DOHH2 (cell line): ENCODE results near the gene RAB22A.

Source experiments
- H3F3A ChIP-seq: fragments of 200-600 bp; sonication (generic), shearing (Covaris generic); 2 replicates; pipeline ENCODE4 v1.6.0; 2016; ENCODE audit warnings: antibody characterized with exemption, mild to moderate bottlenecking; ENCODE audit not compliant: control insufficient read depth, insufficient read depth
- H3K27ac ChIP-seq: fragments of 200-600 bp; sonication (generic); 2 replicates; pipeline ENCODE4 v1.5.1; 2014; ENCODE audit warnings: low read depth, mild to moderate bottlenecking, low read length, moderate library complexity
- H3K27me3 ChIP-seq: fragments of 200-600 bp; sonication (generic); 2 replicates; pipeline ENCODE4 v1.6.1; 2014; ENCODE audit warnings: mild to moderate bottlenecking, low read length, mixed read lengths; ENCODE audit not compliant: control insufficient read depth
- H3K36me3 ChIP-seq: fragments of 200-600 bp; sonication (generic); 2 replicates; pipeline ENCODE4 v1.6.1; 2014; ENCODE audit warnings: mild to moderate bottlenecking, low read length, moderate library complexity, mixed read lengths; ENCODE audit not compliant: control insufficient read depth
- H3K4me1 ChIP-seq: fragments of 200-600 bp; sonication (generic); 2 replicates; pipeline ENCODE4 v1.6.1; 2014; ENCODE audit warnings: mild to moderate bottlenecking, low read length, mixed read lengths; ENCODE audit not compliant: control insufficient read depth
- H3K4me2 ChIP-seq: fragments of 200-600 bp; sonication (generic); 2 replicates; pipeline ENCODE4 v1.6.0; 2014; ENCODE audit warnings: mild to moderate bottlenecking, low read length, moderate library complexity
- H3K4me3 ChIP-seq: fragments of 200-600 bp; sonication (generic); 2 replicates; pipeline ENCODE4 v1.5.1; 2014; ENCODE audit warnings: mild to moderate bottlenecking, low read length, mixed read lengths
- H3K79me2 ChIP-seq: fragments of 200-600 bp; sonication (generic); 2 replicates; pipeline ENCODE4 v1.6.1; 2014; ENCODE audit warnings: mild to moderate bottlenecking, low read length, mixed read lengths; ENCODE audit not compliant: control insufficient read depth
- H3K9me2 ChIP-seq: fragments of 200-600 bp; sonication (generic); replicated peaks from 2 replicates; pipeline ENCODE4 v1.6.1; 2014; ENCODE audit warnings: mild to moderate bottlenecking, low read length, mixed read lengths; ENCODE audit not compliant: control insufficient read depth
- H3K9me3 ChIP-seq: fragments of 200-600 bp; sonication (generic); 2 replicates; pipeline ENCODE4 v1.6.1; 2014; ENCODE audit warnings: antibody characterized with exemption, low read length, mixed read lengths; ENCODE audit not compliant: control insufficient read depth, insufficient read depth
- H4K20me1 ChIP-seq: fragments of 200-600 bp; sonication (generic); 2 replicates; pipeline ENCODE4 v1.6.0; 2014; ENCODE audit warnings: low read depth, mild to moderate bottlenecking, antibody characterized with exemption, low read length, moderate library complexity; ENCODE audit not compliant: control insufficient read depth, insufficient read depth
- CTCF ChIP-seq: fragments of 200-600 bp; sonication (generic); IDR thresholded peaks from one replicate; pipeline ENCODE4 v1.5.1; 2014; ENCODE audit warnings: antibody characterized with exemption, mild to moderate bottlenecking, low read depth, low read length; ENCODE audit not compliant: poor library complexity, severe bottlenecking
- EZH2phosphoT487 ChIP-seq: fragments of 200-600 bp; sonication (generic); IDR thresholded peaks from 2 replicates; pipeline ENCODE4 v1.6.1; 2017; ENCODE audit warnings: borderline replicate concordance, mild to moderate bottlenecking, antibody characterized with exemption, low read length, moderate library complexity, mixed read lengths

The RAB22A gene

DNA sequence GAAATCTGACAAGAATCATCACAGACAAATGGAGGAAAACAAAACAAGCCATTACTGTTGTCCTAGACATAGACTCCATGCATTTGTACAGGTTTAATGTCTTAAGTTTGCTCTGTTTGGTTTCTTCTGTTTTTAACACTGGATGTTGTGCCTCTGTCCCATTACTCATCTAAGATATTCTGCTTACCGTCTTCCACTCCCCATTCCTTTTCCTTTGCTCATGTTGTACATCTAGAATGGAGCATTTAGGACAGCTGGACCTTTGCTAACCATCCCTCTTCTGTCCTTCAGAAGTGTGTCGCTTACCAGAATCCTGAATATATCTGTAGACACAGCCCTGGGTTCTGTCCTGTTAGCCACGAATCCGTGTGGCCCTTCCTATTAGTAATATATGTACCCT lies 35.2 kb downstream of the RAB22A start:
- Histone ChIP-seq H3K4me3 (no peak overlapping the region), H3K4me2 (no peak overlapping the region), H3K27ac (no peak overlapping the region), H3K27me3 (no peaks in the 10 kb centered on the region), H3K9me3 (no peaks in the 10 kb centered on the region), H4K20me1 (no peaks in the 10 kb centered on the region), H3K9me2 (no peaks in the 10 kb centered on the region), H3K4me1 (no peaks in the 10 kb centered on the region), H3F3A (no peaks in the 10 kb centered on the region), H3K36me3 (peaks cover 26% of the 10 kb centered on the region), H3K79me2 (peaks cover 13% of the 10 kb centered on the region; the same call in 1 of the 2 replicates)
- TF ChIP-seq CTCF (no peak), EZH2phosphoT487 (no peak)

- H3K4me1 ChIP-seq: no peaks in the 10 kb centered on the region
- H3F3A ChIP-seq: no peaks in the 10 kb centered on the region
- H3K4me3 ChIP-seq: no peak overlapping the region
- no peak overlapping the region for H3K4me2 ChIP-seq
- H3K9me3 ChIP-seq: no peaks in the 10 kb centered on the region
- H3K27ac ChIP-seq: no peak overlapping the region
- H3K9me2 ChIP-seq: no peaks in the 10 kb centered on the region
- TF ChIP-seq EZH2phosphoT487: no peak
- no peak for TF ChIP-seq CTCF
- no peaks in the 10 kb centered on the region for H3K27me3 ChIP-seq
- H4K20me1 ChIP-seq: no peaks in the 10 kb centered on the region
- H3K36me3 ChIP-seq: peaks cover 27% of the 10 kb centered on the region
- no peaks in the 10 kb centered on the region for H3K79me2 ChIP-seq
Measured at GRCh38 chr20:58349570-58349969, 40.1 kb downstream of the RAB22A start.

GRCh38 chr20:58352468-58352867 lies 43.0 kb downstream of the RAB22A start:
- Histone ChIP-seq H3K27ac (no peak overlapping the region), H3K9me3 (no peaks in the 10 kb centered on the region), H3K4me1 (no peaks in the 10 kb centered on the region), H3K9me2 (no peaks in the 10 kb centered on the region), H3F3A (no peaks in the 10 kb centered on the region), H4K20me1 (no peaks in the 10 kb centered on the region), H3K4me2 (no peak overlapping the region), H3K27me3 (no peaks in the 10 kb centered on the region), H3K79me2 (no peaks in the 10 kb centered on the region), H3K36me3 (peaks cover 13% of the 10 kb centered on the region; the same call in 1 of the 2 replicates), H3K4me3 (no peak overlapping the region)
- no peak for TF ChIP-seq EZH2phosphoT487
- no peak for TF ChIP-seq CTCF

GRCh38 chr20:58359441-58359840 lies 49.9 kb downstream of the RAB22A start:
- no peaks in the 10 kb centered on the region for H3K9me3 ChIP-seq
- H3K4me1 ChIP-seq: peaks cover 7% of the 10 kb centered on the region
- H3K79me2 ChIP-seq: no peaks in the 10 kb centered on the region
- no peak overlapping the region for H3K4me2 ChIP-seq
- no peak overlapping the region for H3K4me3 ChIP-seq
- no peak for TF ChIP-seq CTCF
- no peaks in the 10 kb centered on the region for H3F3A ChIP-seq
- H3K27ac ChIP-seq: no peak overlapping the region
- no peaks in the 10 kb centered on the region for H3K9me2 ChIP-seq
- no peaks in the 10 kb centered on the region for H4K20me1 ChIP-seq
- no peaks in the 10 kb centered on the region for H3K27me3 ChIP-seq
- peaks cover 19% of the 10 kb centered on the region for H3K36me3 ChIP-seq
